GM18520 (cell line): ENCODE data around the gene ITGA11.

Experiments
- ATAC-seq: cut with Tn5 transposase; IDR thresholded peaks from one replicate; pipeline ENCODE4 v1.9.1; 2021; ENCODE audit not compliant: unreplicated experiment

The ITGA11 gene

DNA sequence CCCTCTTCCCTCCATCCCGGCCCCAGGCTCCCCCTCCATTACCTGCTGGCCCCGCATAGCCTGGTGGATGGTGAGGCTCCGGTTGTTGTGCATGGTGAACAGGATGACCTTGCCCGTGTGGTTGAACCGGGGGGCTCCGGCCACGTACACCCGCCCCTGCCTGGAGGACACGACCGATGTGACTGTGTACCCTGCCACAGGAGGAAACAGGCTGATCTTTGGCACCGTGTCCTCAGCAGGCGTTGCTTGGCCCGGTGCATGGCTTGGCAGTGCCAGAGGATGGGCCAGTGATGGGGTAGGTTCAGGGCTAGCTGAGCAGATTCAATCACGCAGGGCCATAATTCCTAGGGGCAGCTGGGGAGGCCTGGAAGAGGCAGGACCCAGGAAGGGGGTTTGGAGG, 96.3 kb downstream of the ITGA11 start:
- ATAC-seq: no peak

DNA sequence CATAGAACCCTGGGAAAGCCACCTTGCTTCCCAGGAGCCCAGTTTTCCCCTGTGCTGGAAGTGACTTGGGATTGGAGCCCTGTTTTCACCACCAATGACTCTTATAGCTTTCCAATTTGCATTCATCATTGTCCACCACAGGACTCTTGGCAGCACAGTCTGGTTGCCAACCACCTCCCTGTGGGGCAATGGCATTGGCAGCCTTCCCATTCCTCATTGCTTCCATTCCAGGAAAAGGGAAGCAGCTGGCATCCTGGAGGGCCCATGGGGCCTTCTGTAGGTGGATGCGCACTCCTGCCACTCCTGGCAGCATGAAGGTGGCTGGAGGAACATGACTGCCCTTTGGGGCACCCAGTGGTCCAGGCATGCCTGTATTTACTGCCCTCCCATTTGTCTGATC, 96.7 kb downstream of the ITGA11 start:
- no peak for ATAC-seq

DNA sequence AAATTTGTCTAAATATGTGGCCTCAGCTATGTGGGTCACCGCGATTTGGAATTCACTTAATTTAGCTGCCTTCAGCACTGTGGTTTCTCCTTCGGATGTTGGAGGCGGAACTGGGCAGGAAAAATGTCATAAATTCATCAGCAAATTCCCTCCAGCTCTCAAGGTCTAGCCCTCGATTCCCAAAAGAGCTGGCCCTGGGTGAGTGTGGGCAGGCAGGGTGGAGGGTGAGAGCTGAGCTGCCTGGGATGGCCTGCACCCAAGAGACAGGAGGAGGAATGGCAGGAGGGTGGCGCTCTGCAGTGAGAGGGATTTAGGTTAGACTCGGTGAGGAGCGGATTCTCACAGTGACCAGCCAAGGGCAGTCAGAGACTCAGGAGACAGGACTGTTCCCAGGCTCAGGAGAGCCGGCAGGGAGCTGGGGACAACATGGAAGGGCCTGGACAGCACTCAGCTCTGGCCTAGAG, 97.3 kb downstream of the ITGA11 start:
- ATAC-seq: no peak

DNA sequence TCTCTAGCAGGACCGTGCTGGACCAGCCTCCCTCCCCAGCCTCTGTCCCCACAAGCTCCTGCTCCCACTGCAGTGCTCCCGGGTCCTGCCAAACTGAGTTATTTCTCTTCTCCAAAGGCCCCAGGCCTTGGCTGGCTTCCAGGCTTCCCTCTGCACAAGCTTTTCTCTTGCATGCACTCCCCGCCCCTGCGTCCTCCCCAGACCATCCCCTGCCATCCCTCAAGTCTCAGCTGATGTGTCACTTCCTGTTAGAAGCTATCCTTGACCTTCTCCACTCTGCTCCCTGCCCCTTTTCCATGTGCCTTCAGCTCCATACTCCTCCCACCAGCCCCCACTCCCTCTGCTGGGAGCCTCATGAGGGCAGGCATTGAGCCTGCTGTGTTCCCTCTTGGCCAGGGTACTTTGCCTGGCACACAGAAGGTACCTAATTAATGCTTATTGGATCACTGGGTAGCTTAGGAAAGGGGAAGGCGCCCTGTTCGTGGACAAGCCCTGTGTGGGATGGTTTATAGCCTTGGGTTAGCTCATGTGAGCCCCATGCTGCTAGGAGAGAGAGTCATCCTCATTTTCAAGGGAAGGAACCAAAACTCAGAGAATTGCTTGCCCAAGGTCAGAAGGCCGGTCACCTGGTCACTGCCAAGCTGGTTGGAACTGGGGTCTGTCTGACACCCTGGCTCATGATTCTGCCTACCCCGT, 98.0 kb downstream of the ITGA11 start:
- no peak for ATAC-seq

DNA sequence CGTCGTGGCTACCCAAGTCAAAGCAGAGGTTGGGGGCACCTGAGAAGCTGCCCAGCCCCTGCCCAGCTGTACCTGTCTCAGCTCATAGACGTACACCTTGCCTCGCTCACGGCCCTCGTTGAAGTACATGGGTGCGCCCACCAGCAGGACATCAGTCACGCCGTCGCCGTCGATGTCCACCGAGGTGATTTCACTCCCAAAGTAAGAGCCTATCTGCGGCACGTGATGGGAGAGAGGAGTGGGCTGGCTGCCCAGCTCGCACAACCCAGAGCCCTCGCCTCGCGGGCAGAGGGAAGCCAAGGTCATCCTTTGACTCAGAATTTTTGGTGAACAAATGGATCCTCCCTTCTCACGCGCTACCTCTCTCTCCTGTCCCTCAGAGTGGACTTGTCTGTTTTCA, 99.7 kb downstream of the ITGA11 start:
- ATAC-seq: no peak

DNA sequence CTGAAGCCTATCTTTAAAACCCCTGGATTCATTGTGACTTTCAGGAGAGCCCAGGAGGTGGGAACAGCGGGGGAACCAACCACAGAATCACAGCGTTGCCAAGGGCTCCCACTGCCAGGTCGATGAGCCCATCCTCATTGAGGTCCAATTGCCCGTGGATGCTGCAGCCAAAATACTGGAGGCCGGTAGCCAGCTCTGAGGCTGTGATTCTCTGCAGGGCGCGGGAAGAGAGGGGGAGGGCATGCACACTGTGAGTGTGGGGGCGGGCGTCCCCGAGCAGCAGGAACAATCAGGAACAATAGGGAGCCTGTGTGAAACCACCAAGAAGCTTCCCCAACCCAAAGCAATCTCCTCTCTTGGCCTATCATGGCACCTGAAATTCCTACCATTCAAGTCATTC, 101.1 kb downstream of the ITGA11 start:
- no peak for ATAC-seq

DNA sequence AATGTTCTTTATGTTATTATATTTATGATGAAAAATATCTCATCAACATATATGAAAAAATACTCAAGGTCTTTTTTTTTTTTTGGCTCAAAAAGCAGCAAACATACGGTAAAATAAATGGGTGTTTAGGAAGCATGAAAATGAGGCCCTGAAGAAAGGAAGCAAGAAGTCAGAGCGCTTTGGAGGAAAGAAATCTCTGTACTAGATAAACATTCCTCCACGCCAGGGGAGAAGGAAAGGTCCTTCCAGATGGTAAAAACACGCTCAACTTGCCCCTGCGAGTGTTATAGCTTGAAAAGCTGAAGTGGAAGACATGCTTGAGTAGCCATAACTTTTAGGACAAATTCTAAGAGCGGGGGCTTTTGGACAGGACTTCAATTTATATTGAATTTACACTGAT, 101.5 kb downstream of the ITGA11 start:
- ATAC-seq: no peak

DNA sequence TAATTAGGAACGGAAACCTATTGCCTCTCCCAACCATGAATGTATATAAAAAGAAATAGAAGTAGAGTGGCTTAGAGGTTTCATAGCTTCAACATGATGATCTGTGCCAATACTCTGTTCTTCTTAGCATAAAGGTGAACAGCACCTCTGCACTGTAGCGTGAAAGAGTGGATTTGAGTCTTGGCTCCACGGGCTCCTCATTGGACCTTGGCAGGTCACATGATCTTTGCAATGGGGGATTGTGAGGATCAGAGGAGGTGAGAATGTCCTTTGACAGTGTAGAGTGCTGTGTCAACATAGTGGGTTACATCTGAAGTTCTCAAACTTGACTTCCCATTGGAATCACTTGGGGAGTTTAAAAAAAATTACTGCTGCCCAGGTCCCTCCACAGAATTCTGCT, 103.0 kb downstream of the ITGA11 start:
- ATAC-seq: no peak

DNA sequence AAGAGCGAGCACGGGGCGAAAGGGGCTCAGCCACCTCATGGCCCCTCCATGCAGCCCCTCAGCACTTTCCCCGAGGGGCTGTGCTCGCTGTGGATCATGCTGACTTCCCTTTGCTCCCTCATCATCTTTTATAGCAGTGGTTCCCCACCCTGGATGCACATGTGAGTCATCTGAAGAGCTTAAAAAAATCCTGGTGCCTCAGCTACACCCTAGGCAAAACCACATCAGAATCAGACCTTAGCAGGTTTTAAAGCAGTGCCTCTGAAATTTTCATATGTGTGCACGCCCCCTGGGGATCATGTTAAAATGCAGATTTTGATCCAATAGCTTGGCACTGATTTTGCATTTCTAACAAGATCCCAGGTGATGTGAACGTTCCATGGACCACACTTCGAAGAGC, 103.5 kb downstream of the ITGA11 start:
- no peak for ATAC-seq

DNA sequence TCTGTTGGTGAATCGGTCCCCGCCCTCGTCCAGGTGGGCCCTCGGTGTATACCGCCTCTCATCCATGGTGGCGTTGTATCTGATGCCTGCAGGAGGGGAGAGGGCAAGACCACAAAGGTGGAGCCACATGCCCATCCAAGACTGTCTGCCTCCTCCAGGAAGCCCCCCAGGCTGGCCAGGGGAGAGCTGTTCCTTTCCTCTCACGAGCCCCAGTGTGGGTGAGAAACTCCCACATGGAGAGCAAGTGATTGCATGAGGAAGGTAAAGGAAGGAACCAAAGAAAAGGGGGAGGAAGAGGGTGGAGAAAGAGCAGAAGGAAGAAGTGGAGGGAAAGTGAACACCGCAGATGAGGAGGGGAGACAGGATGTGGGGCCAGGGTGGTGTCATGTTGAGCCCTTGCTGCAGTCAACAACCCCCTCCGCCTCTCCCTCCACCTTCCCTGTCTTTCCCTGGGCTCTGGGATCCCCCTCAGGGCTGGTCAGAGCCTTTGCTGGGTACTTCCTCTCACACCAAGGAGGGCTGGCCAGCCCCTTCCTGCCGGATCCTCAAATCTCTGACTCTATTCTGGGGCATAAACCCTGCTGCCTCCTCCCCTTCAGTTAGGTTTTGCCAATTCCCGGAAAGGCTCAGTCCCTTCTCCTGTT, 105.1 kb downstream of the ITGA11 start:
- no peak for ATAC-seq

DNA sequence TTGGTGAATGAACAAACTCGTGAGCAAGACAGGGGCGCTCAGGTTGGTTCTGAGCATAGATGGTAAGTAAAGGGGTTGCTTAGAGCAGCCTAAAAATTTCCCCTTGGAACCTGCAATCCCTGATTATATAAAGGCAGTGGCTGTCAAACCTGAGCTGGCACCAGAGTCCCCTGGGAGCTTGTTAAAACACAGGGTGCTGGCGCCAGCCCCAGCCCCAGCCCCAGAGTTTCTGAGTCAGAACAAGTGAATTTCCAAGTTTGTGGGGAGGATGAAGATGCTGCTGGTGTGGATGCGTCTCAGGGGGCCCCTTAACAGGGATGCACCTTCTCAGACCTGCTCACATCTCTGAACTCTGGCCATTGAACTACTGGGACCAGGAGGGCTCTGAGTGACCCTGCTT, 106.2 kb downstream of the ITGA11 start:
- ATAC-seq: no peak

DNA sequence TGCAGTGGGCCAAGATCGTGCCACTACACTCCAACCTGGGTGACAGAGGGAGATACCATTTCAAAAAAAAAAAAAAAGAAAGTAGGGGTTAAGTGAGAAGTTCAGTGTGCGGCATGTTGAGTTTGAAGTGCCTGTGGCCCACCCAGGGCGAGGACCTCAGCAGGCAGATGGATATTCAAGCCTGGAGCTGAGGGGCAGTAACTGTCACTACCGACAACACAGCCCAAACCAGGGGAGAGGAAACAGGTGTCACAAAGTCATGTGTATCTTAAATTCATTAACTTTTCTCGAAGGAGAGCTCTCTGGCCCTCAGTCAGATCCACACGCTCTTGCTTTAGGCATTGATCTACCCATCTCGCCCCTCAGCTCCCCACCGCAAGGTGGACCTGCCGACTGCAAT, 109.2 kb downstream of the ITGA11 start:
- no peak for ATAC-seq

DNA sequence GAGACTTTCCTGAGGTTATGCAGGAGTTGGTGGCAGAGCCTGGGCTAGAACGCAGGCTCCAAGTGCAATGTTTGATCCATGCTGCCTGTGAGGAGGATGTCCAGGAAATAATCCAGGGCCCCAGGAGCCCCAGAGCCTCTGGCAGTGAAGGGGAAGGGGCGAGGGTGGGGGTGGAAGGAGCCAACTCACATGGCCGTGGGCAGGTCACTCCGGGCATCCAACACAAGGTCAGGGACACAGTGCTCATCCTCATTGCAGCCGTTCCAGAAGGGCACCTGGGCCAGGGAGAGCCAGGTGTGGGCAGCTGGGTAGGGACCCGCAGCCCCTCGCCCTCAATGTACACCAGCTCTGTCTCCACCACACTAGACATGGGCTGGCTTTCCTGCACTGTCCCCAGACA, 110.7 kb downstream of the ITGA11 start:
- ATAC-seq: no peak

DNA sequence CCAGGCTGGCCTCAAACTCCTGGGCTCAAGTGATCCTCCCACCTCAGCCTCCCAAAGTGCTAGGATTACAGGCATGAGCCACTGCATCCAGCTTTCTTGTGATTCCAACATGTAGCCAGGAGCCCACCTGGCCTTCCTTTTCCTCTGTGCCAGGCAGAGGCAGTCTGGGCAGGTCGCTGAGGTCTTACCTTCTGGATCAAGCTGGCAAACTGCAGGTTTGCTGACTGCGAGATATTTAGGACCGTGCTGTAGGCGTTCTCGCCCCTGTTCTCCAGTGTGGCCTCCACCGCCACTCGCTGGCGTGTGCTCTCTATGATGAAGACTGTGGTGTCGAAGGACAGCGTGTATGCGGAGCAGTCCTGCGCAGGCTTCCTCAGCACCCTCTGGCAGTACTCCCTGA, 112.0 kb downstream of the ITGA11 start:
- no peak for ATAC-seq

DNA sequence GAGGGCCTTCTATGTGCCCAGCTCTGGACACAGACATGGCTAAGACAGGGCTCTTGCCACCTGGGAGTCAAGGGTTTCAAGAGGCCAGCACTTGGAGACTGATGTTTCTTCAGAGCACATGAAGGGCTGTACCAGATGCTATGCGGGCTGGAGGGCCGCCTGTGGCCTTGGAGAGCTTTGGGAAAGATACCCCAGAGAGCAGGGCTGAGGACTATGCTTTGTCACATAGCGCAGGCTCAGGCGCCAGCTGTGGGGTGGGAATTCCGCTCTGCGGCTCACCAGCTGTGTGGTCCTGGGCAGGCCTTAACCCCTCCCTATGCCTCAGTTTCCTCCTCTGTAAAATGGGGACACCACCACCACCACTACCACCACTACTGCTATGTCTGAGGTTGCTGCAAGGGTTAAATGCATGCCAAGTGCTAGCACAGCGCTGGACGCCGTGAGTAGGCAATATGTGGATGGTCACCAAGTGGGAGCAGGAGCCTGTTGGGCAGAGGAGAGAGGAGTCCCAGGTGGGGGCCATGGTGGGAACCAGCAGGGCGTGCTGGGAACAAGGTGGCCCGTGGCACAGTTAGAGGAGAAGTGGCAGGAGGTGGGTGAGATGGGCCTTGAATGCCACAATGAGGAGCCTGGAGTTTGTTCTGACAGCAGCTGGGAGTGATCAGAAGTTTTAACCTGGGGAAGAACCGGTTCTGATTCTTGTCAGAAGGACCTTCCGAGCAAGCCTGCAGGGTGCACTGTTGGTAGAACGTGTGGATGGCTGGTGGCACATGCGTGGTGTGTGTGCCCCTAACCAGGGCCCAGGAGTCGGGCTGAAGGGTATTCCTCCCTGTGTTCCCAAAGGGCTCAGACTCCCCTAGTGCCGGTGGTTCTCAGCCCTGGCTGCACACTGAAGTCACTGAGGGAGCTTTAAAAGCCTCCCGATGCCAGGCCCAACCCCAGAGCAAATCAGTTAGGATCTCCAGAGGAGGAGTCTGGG, 112.7 kb downstream of the ITGA11 start:
- no peak for ATAC-seq

DNA sequence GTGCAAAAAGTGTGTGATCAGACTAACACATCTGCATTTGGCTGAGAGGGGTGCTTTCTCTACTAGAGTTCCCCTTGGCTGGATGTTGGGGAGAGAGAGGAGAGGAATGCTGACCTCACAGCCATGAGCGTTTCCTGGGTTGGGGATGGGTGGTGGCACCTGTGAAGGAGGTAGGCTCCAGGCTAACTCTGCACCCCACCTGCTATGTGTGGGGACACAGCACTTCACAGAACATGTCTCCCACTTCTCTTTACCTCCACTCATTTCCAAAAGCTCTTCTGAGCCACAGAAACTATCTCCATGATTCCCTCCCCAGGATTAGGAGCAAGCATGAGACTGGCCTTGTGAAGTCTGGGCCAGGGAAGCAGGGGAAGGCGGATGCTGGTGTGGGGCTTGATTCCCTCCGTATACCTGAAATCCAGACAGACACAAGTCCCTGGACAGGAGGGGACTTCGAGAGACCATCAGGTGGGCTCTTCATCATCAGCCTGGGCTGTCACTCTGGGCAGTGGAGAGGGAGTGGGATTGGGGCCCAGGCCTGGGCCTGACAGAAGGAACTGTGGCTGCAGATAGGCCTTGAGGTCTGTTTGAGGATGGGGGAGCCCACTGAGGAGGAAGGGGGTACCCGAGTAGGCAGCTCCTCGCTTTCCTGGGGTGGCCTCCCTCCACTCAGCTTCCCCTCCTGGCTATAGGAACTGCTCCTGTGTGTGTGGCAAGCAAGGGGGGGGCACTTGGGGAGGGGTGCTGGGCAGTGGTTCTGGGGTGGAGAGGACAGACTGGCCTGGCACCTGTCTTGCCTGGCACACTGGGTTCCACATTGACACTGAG, 113.7 kb downstream of the ITGA11 start:
- no peak for ATAC-seq

DNA sequence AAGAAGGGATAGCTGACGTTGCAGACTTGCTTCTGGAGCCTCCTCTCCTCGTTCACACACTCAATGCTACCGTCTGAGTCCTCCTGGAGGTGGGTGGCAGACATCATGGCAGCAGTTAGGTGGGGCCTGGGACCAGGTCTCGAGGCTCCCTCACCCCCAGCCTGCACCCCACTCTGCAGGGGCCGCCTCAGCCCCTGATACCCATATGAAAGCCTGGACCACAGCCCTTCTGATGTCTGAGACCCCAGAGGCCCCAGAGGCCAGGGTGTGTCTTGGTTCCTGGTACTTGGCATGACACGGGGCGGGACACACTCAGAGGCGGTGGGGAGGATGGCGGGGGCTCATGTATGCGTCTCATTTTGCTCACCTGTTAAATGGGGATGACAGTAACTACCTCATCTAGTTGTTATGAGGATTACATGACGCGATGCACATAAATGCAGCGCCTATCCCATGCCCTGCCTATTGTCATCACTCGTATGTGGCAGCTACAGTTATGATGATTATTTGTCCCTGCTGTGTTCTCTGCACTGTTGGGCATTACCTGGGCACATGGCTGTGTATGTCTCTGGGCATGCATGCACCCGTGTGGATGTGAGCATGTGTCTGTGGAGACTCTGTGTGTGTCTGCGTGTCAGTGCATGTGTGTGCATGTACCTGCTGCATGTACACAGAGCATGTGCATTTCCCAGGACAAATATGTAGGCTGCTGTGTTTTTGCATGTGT, 114.5 kb downstream of the ITGA11 start:
- ATAC-seq: no peak

DNA sequence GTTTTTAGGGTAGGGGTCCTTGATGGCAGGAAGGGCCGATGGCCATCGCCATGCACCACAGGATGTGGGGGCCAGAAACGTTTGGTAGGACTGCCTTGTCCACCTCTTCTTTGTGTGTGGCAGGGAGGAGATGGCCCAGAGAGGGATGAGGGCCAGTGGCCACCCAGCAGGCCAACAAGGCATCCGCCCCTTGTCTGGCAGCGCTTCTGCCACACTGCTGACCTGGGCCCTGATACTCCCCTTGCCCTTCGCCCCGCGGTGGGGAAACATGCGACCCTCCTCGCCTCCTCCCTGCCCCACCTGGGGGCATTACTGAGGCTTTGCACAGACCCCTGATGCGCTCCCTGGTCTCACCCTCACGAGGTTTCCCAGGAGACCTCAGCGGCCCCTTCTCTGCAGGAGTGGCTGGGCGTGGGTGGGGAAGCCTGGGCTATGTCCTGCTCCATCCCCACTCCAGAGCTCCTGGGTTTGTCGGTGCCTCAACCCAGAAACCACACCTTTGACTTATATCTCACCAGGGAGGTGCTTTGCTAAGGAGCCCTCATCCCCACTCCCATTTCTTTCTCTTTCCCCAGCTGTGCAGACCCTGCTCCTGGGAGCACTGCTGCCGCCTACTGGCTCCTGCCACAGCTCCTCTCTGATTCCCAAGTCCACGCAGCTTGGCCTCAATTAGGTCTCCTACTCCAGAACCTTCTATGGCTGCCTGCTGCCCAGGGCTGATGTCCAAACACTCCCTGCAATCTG, 115.7 kb downstream of the ITGA11 start:
- ATAC-seq: no peak

DNA sequence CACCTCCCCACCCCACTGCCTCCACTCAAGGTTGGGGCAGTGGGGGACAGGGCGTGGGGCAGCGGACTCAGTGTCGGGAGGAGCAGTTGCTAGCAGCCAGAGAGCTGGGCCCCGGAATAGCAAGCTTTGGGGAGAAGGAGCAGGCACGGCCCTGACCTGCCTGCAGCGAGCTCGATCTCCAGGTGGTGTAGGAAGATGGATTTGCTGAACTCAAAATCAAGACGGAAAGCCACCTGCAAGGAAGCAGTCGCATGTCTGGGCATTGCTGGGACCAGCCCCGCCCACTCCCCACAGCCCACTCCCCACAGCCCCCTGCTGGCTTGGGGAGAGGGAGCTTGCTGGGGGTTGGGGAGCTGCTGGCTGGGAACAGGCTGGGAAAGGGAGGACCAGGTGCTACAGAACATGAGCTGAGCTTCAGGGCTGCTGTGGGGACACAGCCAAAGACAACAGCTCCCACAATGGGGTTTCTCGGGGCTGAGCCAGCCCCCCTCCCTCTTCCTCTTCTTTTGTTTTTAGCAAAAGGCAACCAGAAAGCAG, 116.4 kb downstream of the ITGA11 start:
- no peak for ATAC-seq
